Parathyroid adenoma (tissue), 2 donors: ENCODE data around the gene THBS2.

Source experiments
- H2AFZ ChIP-seq: fragments of 300-600 bp; sonication (generic); one replicate; pipeline ENCODE4 v1.7.0; 2017; ENCODE audit warnings: antibody characterized with exemption, mild to moderate bottlenecking
- H3K27ac ChIP-seq: fragments of 300-600 bp; sonication (generic); one replicate; pipeline ENCODE4 v1.7.0; 2017
- H3K27me3 ChIP-seq: fragments of 300-600 bp; sonication (generic); one replicate; pipeline ENCODE4 v1.7.0; 2017; ENCODE audit warnings: low read length; ENCODE audit not compliant: control insufficient read depth, insufficient read depth
- H3K36me3 ChIP-seq: fragments of 300-600 bp; sonication (generic); one replicate; pipeline ENCODE4 v1.7.0; 2017; ENCODE audit warnings: low read length; ENCODE audit not compliant: control insufficient read depth, insufficient read depth
- H3K4me1 ChIP-seq: fragments of 300-600 bp; sonication (generic); one replicate; pipeline ENCODE4 v1.7.0; 2017; ENCODE audit warnings: control low read depth
- H3K4me2 ChIP-seq: fragments of 300-600 bp; sonication (generic); one replicate; pipeline ENCODE4 v1.7.0; 2017; ENCODE audit warnings: low read length
- H3K4me3 ChIP-seq: fragments of 300-600 bp; sonication (generic); one replicate; pipeline ENCODE4 v1.7.0; 2017; ENCODE audit warnings: low read depth, low read length
- H3K79me2 ChIP-seq: fragments of 300-600 bp; sonication (generic); one replicate; pipeline ENCODE4 v1.7.0; 2017; ENCODE audit warnings: control low read depth
- H3K9ac ChIP-seq: fragments of 300-600 bp; sonication (generic); one replicate; pipeline ENCODE4 v1.7.0; 2017; ENCODE audit warnings: mild to moderate bottlenecking
- H3K9me3 ChIP-seq: fragments of 300-600 bp; sonication (generic); one replicate; pipeline ENCODE4 v1.7.0; 2017; ENCODE audit warnings: low read length; ENCODE audit not compliant: control insufficient read depth
- CTCF ChIP-seq: fragments of 300-600 bp; sonication (generic); IDR thresholded peaks from one replicate; pipeline ENCODE4 v1.7.0; 2017; ENCODE audit warnings: antibody characterized with exemption, mild to moderate bottlenecking
- donor health status: primary hyperparathyroidism.

THBS2 gene

GRCh38 chr6:169246445-169246844, 7.2 kb downstream of the THBS2 start:
- no peak for TF ChIP-seq CTCF
- Histone ChIP-seq H3K9me3 (no peaks in the 10 kb centered on the region), H3K4me3 (no peak overlapping the region), H3K36me3 (no peaks in the 10 kb centered on the region), H3K27ac (no peak overlapping the region), H3K4me1 (no peaks in the 10 kb centered on the region), H3K27me3 (no peaks in the 10 kb centered on the region), H3K4me2 (no peak overlapping the region), H2AFZ (no peak overlapping the region), H3K9ac (no peak overlapping the region), H3K79me2 (no peaks in the 10 kb centered on the region)

- no peak overlapping the region for H3K27ac ChIP-seq
- no peaks in the 10 kb centered on the region for H3K27me3 ChIP-seq
- H3K9ac ChIP-seq = no peak overlapping the region
- TF ChIP-seq CTCF = no peak
- H3K4me1 ChIP-seq = no peaks in the 10 kb centered on the region
- no peak overlapping the region for H2AFZ ChIP-seq
- H3K4me2 ChIP-seq = no peak overlapping the region
- H3K79me2 ChIP-seq = no peaks in the 10 kb centered on the region
- H3K4me3 ChIP-seq = no peak overlapping the region
- no peaks in the 10 kb centered on the region for H3K36me3 ChIP-seq
- H3K9me3 ChIP-seq = no peaks in the 10 kb centered on the region
Measured at GRCh38 chr6:169244684-169245383, 8.8 kb downstream of the THBS2 start.

- H3K27ac ChIP-seq = no peak overlapping the region
- no peak overlapping the region for H3K9ac ChIP-seq
- no peaks in the 10 kb centered on the region for H3K4me1 ChIP-seq
- H3K4me2 ChIP-seq = no peak overlapping the region
- no peak for TF ChIP-seq CTCF
- H3K9me3 ChIP-seq = no peaks in the 10 kb centered on the region
- no peaks in the 10 kb centered on the region for H3K36me3 ChIP-seq
- no peaks in the 10 kb centered on the region for H3K79me2 ChIP-seq
- no peak overlapping the region for H3K4me3 ChIP-seq
- no peak overlapping the region for H2AFZ ChIP-seq
- no peaks in the 10 kb centered on the region for H3K27me3 ChIP-seq
Measured at GRCh38 chr6:169243661-169244060, 10.0 kb downstream of the THBS2 start.

GRCh38 chr6:169243186-169243585, 10.5 kb downstream of the THBS2 start:
- H3K27ac ChIP-seq = no peak overlapping the region
- no peaks in the 10 kb centered on the region for H3K4me1 ChIP-seq
- no peak overlapping the region for H3K4me3 ChIP-seq
- TF ChIP-seq CTCF = no peak
- H3K27me3 ChIP-seq = no peaks in the 10 kb centered on the region
- no peaks in the 10 kb centered on the region for H3K36me3 ChIP-seq
- H3K9me3 ChIP-seq = no peaks in the 10 kb centered on the region
- H2AFZ ChIP-seq = no peak overlapping the region
- H3K4me2 ChIP-seq = no peak overlapping the region
- H3K9ac ChIP-seq = no peak overlapping the region
- no peaks in the 10 kb centered on the region for H3K79me2 ChIP-seq

- Histone ChIP-seq H3K27me3 (no peaks in the 10 kb centered on the region), H2AFZ (no peak overlapping the region), H3K9ac (no peak overlapping the region), H3K4me3 (no peak overlapping the region), H3K4me1 (no peaks in the 10 kb centered on the region), H3K4me2 (no peak overlapping the region), H3K9me3 (no peaks in the 10 kb centered on the region), H3K27ac (no peak overlapping the region), H3K79me2 (no peaks in the 10 kb centered on the region), H3K36me3 (no peaks in the 10 kb centered on the region)
- TF ChIP-seq CTCF = no peak
Measured at GRCh38 chr6:169241688-169242350, 11.8 kb downstream of the THBS2 start.
